ENCODE results near the gene UTF1. TPM values are rescaled to one million over a fixed set of nuclear protein-coding genes. Genes with fewer than 3 reads are reported as not detected.

The UTF1 gene
- total RNA-seq, 4 donors from 2014 or later: not detected

GRCh38 chr10:133202778-133203651 lies 27.0 kb upstream of the UTF1 start:
- no peaks in the 10 kb centered on the region for H3K9me3 ChIP-seq
- H3K36me3 ChIP-seq: no peaks in the 10 kb centered on the region
- WGBS, 2 donors: 88 to 90% methylated on average over 10 to 41 of the region's 62 CpGs
- intact Hi-C loops (cut with DNase I): no loop called here
- DNase-seq: no peak
- H3K27ac ChIP-seq: no peak overlapping the region
- no peaks in the 10 kb centered on the region for H3K4me1 ChIP-seq
- TF ChIP-seq CTCF (IDR thresholded peaks at IDR 0.05) (no peak), POLR2A (IDR thresholded peaks at IDR 0.05) (no peak)
- no peak overlapping the region for H3K4me3 ChIP-seq (replicated peaks in 1 of 3)
- H3K27me3 ChIP-seq: no peaks in the 10 kb centered on the region

- WGBS, 2 donors: 85 to 90% methylated on average over 20 to 24 of the region's 31 CpGs
- Histone ChIP-seq H3K9me3 (no peaks in the 10 kb centered on the region), H3K4me1 (no peaks in the 10 kb centered on the region), H3K27ac (no peak overlapping the region), H3K4me3 (replicated peaks in 1 of 3) (no peak overlapping the region), H3K36me3 (no peaks in the 10 kb centered on the region), H3K27me3 (no peaks in the 10 kb centered on the region)
- no peak for TF ChIP-seq CTCF (IDR thresholded peaks at IDR 0.05)
- no peak for TF ChIP-seq POLR2A (IDR thresholded peaks at IDR 0.05)
- intact Hi-C loops (cut with DNase I): no loop called here
- DNase-seq: no peak
Observed at GRCh38 chr10:133203652-133204195, 26.3 kb upstream of the UTF1 start.

- no peak for TF ChIP-seq POLR2A (IDR thresholded peaks at IDR 0.05)
- no peak for TF ChIP-seq CTCF (IDR thresholded peaks at IDR 0.05)
- H3K4me1 ChIP-seq: no peaks in the 10 kb centered on the region
- H3K4me3 ChIP-seq (replicated peaks in 1 of 3): no peak overlapping the region
- no peaks in the 10 kb centered on the region for H3K27me3 ChIP-seq
- 92% methylated on average over 20 to 37 of the region's 38 CpGs for WGBS, 2 donors
- H3K36me3 ChIP-seq: no peaks in the 10 kb centered on the region
- H3K27ac ChIP-seq: no peak overlapping the region
- H3K9me3 ChIP-seq: no peaks in the 10 kb centered on the region
- intact Hi-C loops (cut with DNase I): no loop called here
- DNase-seq: no peak
Observed at GRCh38 chr10:133204226-133205015, 25.6 kb upstream of the UTF1 start.

GRCh38 chr10:133205146-133205545 lies 24.9 kb upstream of the UTF1 start:
- H3K4me3 ChIP-seq (replicated peaks in 1 of 3): no peak overlapping the region
- no peak for DNase-seq
- H3K27me3 ChIP-seq: no peaks in the 10 kb centered on the region
- H3K27ac ChIP-seq: no peak overlapping the region
- intact Hi-C loops (cut with DNase I): no loop called here
- H3K4me1 ChIP-seq: no peaks in the 10 kb centered on the region
- 81 to 84% methylated on average over 5 to 9 of the region's 23 CpGs for WGBS, 2 donors
- H3K9me3 ChIP-seq: no peaks in the 10 kb centered on the region
- H3K36me3 ChIP-seq: no peaks in the 10 kb centered on the region
- TF ChIP-seq CTCF (IDR thresholded peaks at IDR 0.05) (no peak), POLR2A (IDR thresholded peaks at IDR 0.05) (no peak)
